Measurements from ENCODE around the gene USE1.

Gene USE1

DNA sequence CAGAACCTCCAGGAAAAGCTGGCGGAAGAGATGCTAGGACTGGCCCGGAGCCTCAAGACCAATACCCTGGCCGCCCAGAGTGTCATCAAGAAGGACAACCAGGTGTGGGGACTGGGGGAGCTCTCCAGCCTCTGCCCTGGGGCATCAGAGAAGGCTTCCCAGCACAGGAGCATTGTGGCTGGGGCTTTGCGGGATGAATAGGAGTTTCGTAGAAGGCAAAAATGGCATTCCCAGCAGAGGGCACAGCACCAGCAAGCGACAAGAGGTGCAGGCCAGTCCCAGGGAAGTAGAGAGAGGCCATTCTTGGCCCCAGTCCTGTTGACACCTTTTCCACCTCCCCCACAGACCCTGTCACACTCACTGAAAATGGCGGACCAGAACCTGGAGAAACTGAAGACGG is 4.1 kb downstream of the USE1 start:
- Histone ChIP-seq H3F3A (ENCODE audit: low read depth) (no peaks in the 10 kb centered on the region), H2AFZ (ENCODE audit: low read length) (no peak overlapping the region), H3K9ac (ENCODE audit: low read depth, low read length, poor library complexity, severe bottlenecking) (no peak overlapping the region), H3K4me2 (ENCODE audit: low read depth, low read length, poor library complexity, severe bottlenecking) (no peak overlapping the region), H3K4me3 (ENCODE audit: low read length, poor library complexity, severe bottlenecking) (no peak overlapping the region), H3K9me3 (ENCODE audit: insufficient read depth, low read depth, low read length) (no peaks in the 10 kb centered on the region), H4K20me1 (ENCODE audit: insufficient read depth, low read length, poor library complexity, severe bottlenecking) (no peaks in the 10 kb centered on the region), H3K9me2 (replicated peaks; ENCODE audit: low read depth, low read length) (no peaks in the 10 kb centered on the region), H3K27me3 (ENCODE audit: insufficient read depth, low read length, poor library complexity, severe bottlenecking) (no peaks in the 10 kb centered on the region), H3K4me1 (ENCODE audit: insufficient read depth, low read length, poor library complexity, severe bottlenecking) (peaks cover 15% of the 10 kb centered on the region), H3K36me3 (ENCODE audit: insufficient read depth, low read length) (no peaks in the 10 kb centered on the region), H3K79me2 (ENCODE audit: insufficient read depth, low read length) (peaks cover 9% of the 10 kb centered on the region; the same call in 1 of the 2 replicates)
- TF ChIP-seq EZH2phosphoT487 (IDR thresholded peaks at IDR 0.05; ENCODE audit: borderline replicate concordance): no peak
- TF ChIP-seq, protein P1, sequence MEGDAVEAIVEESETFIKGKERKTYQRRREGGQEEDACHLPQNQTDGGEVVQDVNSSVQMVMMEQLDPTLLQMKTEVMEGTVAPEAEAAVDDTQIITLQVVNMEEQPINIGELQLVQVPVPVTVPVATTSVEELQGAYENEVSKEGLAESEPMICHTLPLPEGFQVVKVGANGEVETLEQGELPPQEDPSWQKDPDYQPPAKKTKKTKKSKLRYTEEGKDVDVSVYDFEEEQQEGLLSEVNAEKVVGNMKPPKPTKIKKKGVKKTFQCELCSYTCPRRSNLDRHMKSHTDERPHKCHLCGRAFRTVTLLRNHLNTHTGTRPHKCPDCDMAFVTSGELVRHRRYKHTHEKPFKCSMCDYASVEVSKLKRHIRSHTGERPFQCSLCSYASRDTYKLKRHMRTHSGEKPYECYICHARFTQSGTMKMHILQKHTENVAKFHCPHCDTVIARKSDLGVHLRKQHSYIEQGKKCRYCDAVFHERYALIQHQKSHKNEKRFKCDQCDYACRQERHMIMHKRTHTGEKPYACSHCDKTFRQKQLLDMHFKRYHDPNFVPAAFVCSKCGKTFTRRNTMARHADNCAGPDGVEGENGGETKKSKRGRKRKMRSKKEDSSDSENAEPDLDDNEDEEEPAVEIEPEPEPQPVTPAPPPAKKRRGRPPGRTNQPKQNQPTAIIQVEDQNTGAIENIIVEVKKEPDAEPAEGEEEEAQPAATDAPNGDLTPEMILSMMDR (conservative IDR thresholded peaks at IDR 0.05; ENCODE audit: low read length): no peak

DNA sequence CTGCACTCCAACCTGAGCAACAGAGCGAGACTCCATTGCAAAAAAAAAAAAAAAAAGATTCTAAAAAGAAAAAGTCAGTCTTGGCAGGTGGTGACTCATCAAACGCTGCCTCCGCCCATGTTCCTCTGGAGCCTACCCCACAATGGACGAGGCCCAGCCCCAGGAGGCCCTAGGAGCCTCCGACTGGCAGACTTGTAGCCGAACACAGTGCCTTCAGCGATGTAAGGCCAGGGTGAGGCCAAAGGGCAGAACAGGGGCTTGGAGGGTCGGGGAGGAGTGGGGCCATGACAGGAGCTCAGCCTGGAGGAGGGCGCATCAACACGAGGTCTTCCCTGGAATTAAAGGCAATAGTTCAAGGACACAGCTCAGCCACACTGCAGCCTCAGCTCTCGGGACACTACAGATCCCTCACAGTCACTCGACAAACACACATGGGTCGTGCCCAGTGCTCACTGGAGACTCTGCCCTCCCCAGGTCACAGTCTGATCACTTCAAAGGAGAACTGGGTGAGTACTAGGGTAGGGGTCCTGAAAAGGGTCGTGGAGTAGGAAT is 5.1 kb downstream of the USE1 start:
- Histone ChIP-seq H3F3A (ENCODE audit: low read depth) (no peaks in the 10 kb centered on the region), H3K9me3 (ENCODE audit: insufficient read depth, low read depth, low read length) (no peaks in the 10 kb centered on the region), H3K4me3 (ENCODE audit: low read length, poor library complexity, severe bottlenecking) (no peak overlapping the region), H3K9ac (ENCODE audit: low read depth, low read length, poor library complexity, severe bottlenecking) (no peak overlapping the region), H3K9me2 (replicated peaks; ENCODE audit: low read depth, low read length) (no peaks in the 10 kb centered on the region), H3K36me3 (ENCODE audit: insufficient read depth, low read length) (no peaks in the 10 kb centered on the region), H3K4me1 (ENCODE audit: insufficient read depth, low read length, poor library complexity, severe bottlenecking) (peaks cover 9% of the 10 kb centered on the region), H3K79me2 (ENCODE audit: insufficient read depth, low read length) (peaks cover 9% of the 10 kb centered on the region; the same call in 1 of the 2 replicates), H2AFZ (ENCODE audit: low read length) (no peak overlapping the region), H4K20me1 (ENCODE audit: insufficient read depth, low read length, poor library complexity, severe bottlenecking) (no peaks in the 10 kb centered on the region), H3K27me3 (ENCODE audit: insufficient read depth, low read length, poor library complexity, severe bottlenecking) (no peaks in the 10 kb centered on the region), H3K4me2 (ENCODE audit: low read depth, low read length, poor library complexity, severe bottlenecking) (no peak overlapping the region)
- no peak for TF ChIP-seq EZH2phosphoT487 (IDR thresholded peaks at IDR 0.05; ENCODE audit: borderline replicate concordance)
- TF ChIP-seq, protein P1 (conservative IDR thresholded peaks at IDR 0.05; ENCODE audit: low read length): no peak

DNA sequence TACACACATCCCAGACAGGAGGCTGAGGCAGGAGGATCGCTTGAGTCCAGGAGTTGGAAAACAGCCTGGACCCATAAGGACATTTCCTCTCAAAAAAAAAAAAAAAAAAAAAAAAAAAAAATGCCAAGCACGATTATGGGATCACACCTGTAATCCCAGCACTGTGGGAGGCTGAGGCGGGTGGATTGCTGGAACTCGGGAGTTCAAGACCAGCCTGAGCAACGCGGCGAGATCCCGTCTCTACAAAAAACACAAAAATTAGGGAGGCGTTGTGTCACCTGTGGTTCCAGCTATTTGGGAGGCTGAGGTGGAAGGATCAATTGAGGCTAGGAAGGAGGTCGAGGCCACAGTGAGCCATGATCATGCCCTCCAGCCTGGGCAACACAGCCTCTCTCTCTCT is 9.9 kb downstream of the USE1 start:
- Histone ChIP-seq H3K27me3 (ENCODE audit: insufficient read depth, low read length, poor library complexity, severe bottlenecking) (no peaks in the 10 kb centered on the region), H3K4me3 (ENCODE audit: low read length, poor library complexity, severe bottlenecking) (no peak overlapping the region), H3K36me3 (ENCODE audit: insufficient read depth, low read length) (no peaks in the 10 kb centered on the region), H4K20me1 (ENCODE audit: insufficient read depth, low read length, poor library complexity, severe bottlenecking) (no peaks in the 10 kb centered on the region), H3F3A (ENCODE audit: low read depth) (no peaks in the 10 kb centered on the region), H3K4me2 (ENCODE audit: low read depth, low read length, poor library complexity, severe bottlenecking) (no peak overlapping the region), H3K9me3 (ENCODE audit: insufficient read depth, low read depth, low read length) (no peaks in the 10 kb centered on the region), H2AFZ (ENCODE audit: low read length) (no peak overlapping the region), H3K79me2 (ENCODE audit: insufficient read depth, low read length) (no peaks in the 10 kb centered on the region), H3K9ac (ENCODE audit: low read depth, low read length, poor library complexity, severe bottlenecking) (no peak overlapping the region), H3K9me2 (replicated peaks; ENCODE audit: low read depth, low read length) (no peaks in the 10 kb centered on the region), H3K4me1 (ENCODE audit: insufficient read depth, low read length, poor library complexity, severe bottlenecking) (peaks cover 6% of the 10 kb centered on the region)
- TF ChIP-seq, protein P1 (conservative IDR thresholded peaks at IDR 0.05; ENCODE audit: low read length): no peak
- TF ChIP-seq EZH2phosphoT487 (IDR thresholded peaks at IDR 0.05; ENCODE audit: borderline replicate concordance): no peak
